Immature natural killer cell (primary cell): Measurements from ENCODE around the gene MLH1. TPM values are rescaled to one million over a fixed set of nuclear protein-coding genes. Genes with fewer than 3 reads are reported as not detected.
A peak's percentile ranks its signal among the peaks of the same experiment; 100 is the strongest.

ENCODE experiments used
- DNase-seq, 3 donors: peaks; one replicate each; pipeline ENCODE4 v3.0.0; 2022; ENCODE audit warnings: mixed read lengths in 1 of 3
- H3K27ac Mint-ChIP-seq, 6 donors: one replicate each; pipeline ENCODE4 v1.8.0; 2020; ENCODE audit warnings: mixed read lengths in 6 of 6, mild to moderate bottlenecking in 5 of 6, inconsistent platforms in 4 of 6, moderate library complexity in 3 of 6
- H3K27me3 Mint-ChIP-seq, 3 donors: one replicate each; pipeline ENCODE4 v1.8.0; 2020 to 2021; ENCODE audit warnings: low read depth in 3 of 3, mild to moderate bottlenecking in 3 of 3, mixed read lengths in 3 of 3, moderate library complexity in 3 of 3, inconsistent platforms in 1 of 3
- H3K36me3 Mint-ChIP-seq, 3 donors: one replicate each; pipeline ENCODE4 v1.8.0; 2020; ENCODE audit warnings: mixed read lengths in 3 of 3, inconsistent platforms in 2 of 3, mild to moderate bottlenecking in 2 of 3
- H3K4me1 Mint-ChIP-seq, 2 donors: one replicate each; pipeline ENCODE4 v1.8.0; 2020; ENCODE audit warnings: inconsistent platforms in 2 of 2, mild to moderate bottlenecking in 2 of 2, mixed read lengths in 2 of 2, moderate library complexity in 1 of 2
- H3K4me3 Mint-ChIP-seq, 5 donors: one replicate each; pipeline ENCODE4 v1.8.0; 2020; ENCODE audit warnings: mild to moderate bottlenecking in 5 of 5, mixed read lengths in 5 of 5, inconsistent platforms in 3 of 5, moderate library complexity in 3 of 5
- H3K9me3 Mint-ChIP-seq, 6 donors: one replicate each; pipeline ENCODE4 v1.8.0; 2020; ENCODE audit warnings: mild to moderate bottlenecking in 6 of 6, mixed read lengths in 6 of 6, inconsistent platforms in 4 of 6, moderate library complexity in 3 of 6
- polyA plus RNA-seq, 3 donors: library from polyadenylated mRNA; unstranded; fragments of 300-500 nt; fragmentation: Illumina TruSeq; gene quantifications; one replicate each; pipeline ENCODE4 v1.2.3, GENCODE V29; 2021

The MLH1 gene
- polyA plus RNA-seq, 3 donors from 2014 or later, result 19.5 to 25.2 (median 23.8) TPM

GRCh38 chr3:37056826-37057225, 63.5 kb downstream of the MLH1 start:
- H3K36me3 Mint-ChIP-seq, result peaks cover 23 to 48% (median 26%) of the 10 kb centered on the region in 3 donors
- peak overlapping the region in 5 of 6 donors; percentile 20 to 74 (median 41) for H3K27ac Mint-ChIP-seq
- peaks cover 0 to 4% (median 2%) of the 10 kb centered on the region in 3 donors for H3K27me3 Mint-ChIP-seq
- H3K9me3 Mint-ChIP-seq, result no peaks in the 10 kb centered on the region
- no peaks in the 10 kb centered on the region for H3K4me1 Mint-ChIP-seq
- no peak for DNase-seq
- no peak overlapping the region for H3K4me3 Mint-ChIP-seq

DNA sequence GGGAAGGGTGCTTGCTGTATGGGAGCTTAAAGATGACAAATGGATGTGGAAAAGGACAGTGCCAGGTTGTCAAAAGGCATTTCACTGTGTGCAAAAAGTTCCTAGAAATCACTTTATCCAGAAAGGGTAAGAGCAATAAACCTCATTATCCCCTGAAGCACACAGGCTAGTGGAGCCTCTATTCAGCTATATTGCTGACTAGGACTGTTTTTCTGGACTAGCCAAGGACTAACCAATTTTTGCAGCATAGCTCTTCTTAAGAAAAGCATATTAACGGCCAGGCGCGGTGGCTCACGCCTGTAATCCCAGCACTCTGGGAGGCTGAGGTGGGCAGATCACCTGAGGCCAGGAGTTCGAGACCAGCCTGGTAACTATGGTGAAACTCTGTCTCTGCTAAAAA, 64.8 kb downstream of the MLH1 start:
- H3K36me3 Mint-ChIP-seq, result peaks cover 27 to 54% (median 35%) of the 10 kb centered on the region in 3 donors
- H3K4me1 Mint-ChIP-seq, result no peaks in the 10 kb centered on the region
- H3K27ac Mint-ChIP-seq, result no peak overlapping the region
- H3K27me3 Mint-ChIP-seq, result peaks cover 0 to 4% (median 2%) of the 10 kb centered on the region in 3 donors
- H3K9me3 Mint-ChIP-seq, result no peaks in the 10 kb centered on the region
- no peak for DNase-seq
- H3K4me3 Mint-ChIP-seq, result no peak overlapping the region

DNA sequence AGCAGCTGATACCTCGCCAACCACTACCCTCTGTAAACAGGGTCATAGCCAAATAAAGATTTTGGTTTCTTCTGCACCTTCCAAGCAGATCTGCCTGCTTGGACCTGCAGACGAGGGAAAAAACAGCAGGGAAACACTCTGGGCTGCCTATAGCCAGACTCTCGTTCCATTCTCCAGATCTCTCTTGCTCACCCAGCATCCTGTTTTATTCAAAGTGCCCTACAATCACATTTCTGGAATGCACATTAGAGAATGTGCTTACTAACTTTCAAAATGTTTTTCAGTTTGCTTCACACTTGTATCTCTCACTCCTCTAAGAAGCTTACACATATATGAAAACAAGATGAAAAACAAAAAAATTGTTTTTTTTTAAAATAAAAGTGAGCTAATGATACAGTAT, 71.4 kb downstream of the MLH1 start:
- peaks cover 32 to 54% (median 39%) of the 10 kb centered on the region in 3 donors for H3K36me3 Mint-ChIP-seq
- peaks cover 0 to 4% (median 0%) of the 10 kb centered on the region in 3 donors for H3K27me3 Mint-ChIP-seq
- H3K4me3 Mint-ChIP-seq, result no peak overlapping the region
- no peak for DNase-seq
- H3K4me1 Mint-ChIP-seq, result peaks cover 8 to 15% of the 10 kb centered on the region in 2 donors
- H3K9me3 Mint-ChIP-seq, result no peaks in the 10 kb centered on the region
- H3K27ac Mint-ChIP-seq, result no peak overlapping the region

GRCh38 chr3:37067577-37067976, 74.3 kb downstream of the MLH1 start:
- peaks cover 21 to 44% (median 29%) of the 10 kb centered on the region in 3 donors for H3K36me3 Mint-ChIP-seq
- H3K9me3 Mint-ChIP-seq, result no peaks in the 10 kb centered on the region
- peaks cover 8 to 18% of the 10 kb centered on the region in 2 donors for H3K4me1 Mint-ChIP-seq
- H3K27ac Mint-ChIP-seq, result no peak overlapping the region
- DNase-seq, result no peak
- no peak overlapping the region for H3K4me3 Mint-ChIP-seq
- no peaks in the 10 kb centered on the region for H3K27me3 Mint-ChIP-seq

DNA sequence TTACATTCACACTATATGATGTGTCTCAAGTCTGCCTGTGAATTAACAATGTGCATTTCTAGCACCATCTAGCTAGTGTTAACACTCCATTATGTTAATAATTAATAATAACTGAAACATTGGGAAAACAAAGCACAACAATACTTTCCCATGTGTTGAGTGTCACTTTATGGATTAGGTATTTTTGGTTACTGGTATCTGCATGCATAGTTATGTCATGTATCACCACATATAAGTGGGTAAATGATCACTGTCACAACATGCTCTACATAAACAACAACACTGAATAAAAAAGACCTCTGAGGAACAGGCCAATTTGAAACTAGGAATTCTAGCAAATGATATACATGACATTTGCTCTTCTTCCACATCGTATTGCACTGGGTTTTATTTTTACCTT, 74.7 kb downstream of the MLH1 start:
- H3K36me3 Mint-ChIP-seq, result peaks cover 22 to 40% (median 28%) of the 10 kb centered on the region in 3 donors
- H3K27ac Mint-ChIP-seq, result no peak overlapping the region
- DNase-seq, result no peak
- no peak overlapping the region for H3K4me3 Mint-ChIP-seq
- peaks cover 8 to 22% of the 10 kb centered on the region in 2 donors for H3K4me1 Mint-ChIP-seq
- H3K27me3 Mint-ChIP-seq, result no peaks in the 10 kb centered on the region
- H3K9me3 Mint-ChIP-seq, result no peaks in the 10 kb centered on the region

- Mint-ChIP-seq H3K27ac (no peak overlapping the region), H3K36me3 (peaks cover 23 to 43% (median 26%) of the 10 kb centered on the region in 3 donors), H3K4me3 (no peak overlapping the region), H3K4me1 (peaks cover 0 to 9% of the 10 kb centered on the region in 2 donors), H3K9me3 (no peaks in the 10 kb centered on the region), H3K27me3 (peaks cover 0 to 1% (median 0%) of the 10 kb centered on the region in 3 donors)
- no peak for DNase-seq
Observed at GRCh38 chr3:37071921-37072320, 78.6 kb downstream of the MLH1 start.

- Mint-ChIP-seq H3K9me3 (no peaks in the 10 kb centered on the region), H3K27ac (peak overlapping the region in 3 of 6 donors; percentile 11 to 25 (median 17)), H3K4me3 (no peak overlapping the region), H3K4me1 (peaks cover 0 to 9% of the 10 kb centered on the region in 2 donors), H3K36me3 (peaks cover 25 to 49% (median 30%) of the 10 kb centered on the region in 3 donors), H3K27me3 (peaks cover 0 to 1% (median 0%) of the 10 kb centered on the region in 3 donors)
- DNase-seq, result no peak
Observed at GRCh38 chr3:37072892-37073291, 79.6 kb downstream of the MLH1 start.

GRCh38 chr3:37074178-37074577, 80.9 kb downstream of the MLH1 start:
- peaks cover 0 to 9% of the 10 kb centered on the region in 2 donors for H3K4me1 Mint-ChIP-seq
- H3K9me3 Mint-ChIP-seq, result no peaks in the 10 kb centered on the region
- H3K27ac Mint-ChIP-seq, result no peak overlapping the region
- no peak for DNase-seq
- peaks cover 24 to 47% (median 25%) of the 10 kb centered on the region in 3 donors for H3K36me3 Mint-ChIP-seq
- H3K4me3 Mint-ChIP-seq, result no peak overlapping the region
- H3K27me3 Mint-ChIP-seq, result peaks cover 0 to 1% (median 0%) of the 10 kb centered on the region in 3 donors

- Mint-ChIP-seq H3K9me3 (no peaks in the 10 kb centered on the region), H3K4me1 (peaks cover 0 to 9% of the 10 kb centered on the region in 2 donors), H3K27ac (no peak overlapping the region), H3K27me3 (peaks cover 0 to 1% (median 0%) of the 10 kb centered on the region in 3 donors), H3K4me3 (no peak overlapping the region), H3K36me3 (peaks cover 18 to 44% (median 21%) of the 10 kb centered on the region in 3 donors)
- no peak for DNase-seq
Observed at GRCh38 chr3:37075955-37076354, 82.6 kb downstream of the MLH1 start.

GRCh38 chr3:37082317-37082716, 89.0 kb downstream of the MLH1 start:
- no peaks in the 10 kb centered on the region for H3K9me3 Mint-ChIP-seq
- peaks cover 4 to 22% (median 9%) of the 10 kb centered on the region in 3 donors for H3K36me3 Mint-ChIP-seq
- H3K27me3 Mint-ChIP-seq, result no peaks in the 10 kb centered on the region
- H3K27ac Mint-ChIP-seq, result no peak overlapping the region
- H3K4me1 Mint-ChIP-seq, result no peaks in the 10 kb centered on the region
- no peak overlapping the region for H3K4me3 Mint-ChIP-seq
- DNase-seq, result no peak

DNA sequence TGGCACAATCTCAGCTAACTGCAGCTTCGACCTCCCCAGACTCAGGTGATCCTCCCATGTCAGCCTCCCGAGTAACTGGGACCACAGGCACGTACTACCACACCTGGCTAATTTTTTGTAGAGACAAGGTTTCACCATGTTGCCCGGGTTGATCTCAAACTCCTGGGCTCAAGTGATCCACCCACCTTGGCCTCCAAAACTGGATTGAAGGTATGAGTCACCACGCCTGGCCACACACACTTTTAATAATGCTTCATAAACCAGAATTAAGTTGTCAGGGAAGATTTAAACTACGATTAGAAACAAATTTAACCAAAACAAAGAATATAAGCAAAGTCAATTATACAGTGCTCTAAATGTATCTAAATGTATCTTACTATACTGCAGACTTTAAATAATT, 93.6 kb downstream of the MLH1 start:
- DNase-seq, result no peak
- no peaks in the 10 kb centered on the region for H3K9me3 Mint-ChIP-seq
- peaks cover 3 to 17% (median 8%) of the 10 kb centered on the region in 3 donors for H3K36me3 Mint-ChIP-seq
- H3K27me3 Mint-ChIP-seq, result no peaks in the 10 kb centered on the region
- no peak overlapping the region for H3K4me3 Mint-ChIP-seq
- H3K4me1 Mint-ChIP-seq, result no peaks in the 10 kb centered on the region
- no peak overlapping the region for H3K27ac Mint-ChIP-seq

DNA sequence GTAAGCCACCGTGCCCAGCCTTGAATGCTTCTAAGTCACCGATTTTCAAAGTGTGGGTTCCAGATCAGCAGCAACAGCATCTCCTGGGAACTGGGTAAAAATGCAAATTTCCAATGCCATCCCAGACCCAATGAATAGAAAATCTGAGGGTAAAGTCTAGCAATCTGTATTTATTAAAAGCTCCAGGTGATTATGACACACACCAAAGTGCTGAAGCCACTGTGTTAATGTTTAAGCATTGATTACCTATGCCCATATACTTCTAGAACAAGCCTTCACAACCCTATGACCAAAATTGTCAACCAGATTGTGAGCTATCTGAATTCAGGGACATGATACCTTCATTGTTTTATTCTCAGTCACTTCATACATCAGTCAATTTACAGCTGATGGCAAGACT, 94.6 kb downstream of the MLH1 start:
- Mint-ChIP-seq H3K27me3 (peaks cover 0 to 1% (median 0%) of the 10 kb centered on the region in 3 donors), H3K9me3 (no peaks in the 10 kb centered on the region), H3K4me3 (no peak overlapping the region), H3K27ac (no peak overlapping the region), H3K4me1 (peaks cover 0 to 1% of the 10 kb centered on the region in 2 donors), H3K36me3 (peaks cover 3 to 18% (median 8%) of the 10 kb centered on the region in 3 donors)
- no peak for DNase-seq

GRCh38 chr3:37092484-37092883, 99.2 kb downstream of the MLH1 start:
- peaks cover 0 to 1% of the 10 kb centered on the region in 2 donors for H3K4me1 Mint-ChIP-seq
- no peaks in the 10 kb centered on the region for H3K9me3 Mint-ChIP-seq
- no peak for DNase-seq
- peaks cover 9 to 30% (median 13%) of the 10 kb centered on the region in 3 donors for H3K36me3 Mint-ChIP-seq
- peak overlapping the region in 1 of 5 donors; percentile 30 for H3K4me3 Mint-ChIP-seq
- H3K27ac Mint-ChIP-seq, result no peak overlapping the region
- peaks cover 0 to 1% (median 0%) of the 10 kb centered on the region in 3 donors for H3K27me3 Mint-ChIP-seq

- DNase-seq, result no peak
- H3K27me3 Mint-ChIP-seq, result peaks cover 0 to 1% (median 0%) of the 10 kb centered on the region in 3 donors
- no peak overlapping the region for H3K27ac Mint-ChIP-seq
- peaks cover 9 to 30% (median 13%) of the 10 kb centered on the region in 3 donors for H3K36me3 Mint-ChIP-seq
- H3K9me3 Mint-ChIP-seq, result no peaks in the 10 kb centered on the region
- peaks cover 0 to 1% of the 10 kb centered on the region in 2 donors for H3K4me1 Mint-ChIP-seq
- H3K4me3 Mint-ChIP-seq, result no peak overlapping the region
Observed at GRCh38 chr3:37093481-37093880, 100.2 kb downstream of the MLH1 start.

DNA sequence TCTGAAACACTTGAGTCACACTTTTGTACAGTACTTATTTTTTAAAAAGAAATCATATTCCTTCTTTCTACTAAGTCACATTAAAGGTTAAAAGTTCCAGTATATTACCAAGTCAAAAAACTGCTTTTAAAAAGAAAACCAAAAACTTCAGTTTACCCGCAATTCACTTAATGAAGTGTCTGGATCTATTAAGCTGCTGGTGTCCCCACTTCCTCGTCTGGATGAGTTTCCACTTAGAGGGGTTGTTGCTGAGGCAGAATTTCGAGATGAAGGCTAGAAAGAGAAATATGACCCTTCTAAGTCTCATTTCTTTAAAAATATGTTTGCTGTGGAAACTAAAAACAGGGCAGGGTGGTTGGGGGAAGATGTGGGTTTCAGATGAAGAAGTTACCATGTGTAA, 101.3 kb downstream of the MLH1 start:
- Mint-ChIP-seq H3K27ac (no peak overlapping the region), H3K36me3 (peaks cover 13 to 32% (median 13%) of the 10 kb centered on the region in 3 donors), H3K27me3 (peaks cover 0 to 1% (median 0%) of the 10 kb centered on the region in 3 donors), H3K4me1 (peaks cover 0 to 1% of the 10 kb centered on the region in 2 donors), H3K4me3 (no peak overlapping the region), H3K9me3 (no peaks in the 10 kb centered on the region)
- DNase-seq, result no peak
